CD4-positive, CD25-positive, alpha-beta regulatory T cell (primary cell): ENCODE results near the gene KSR1. TPM values are rescaled to one million over a fixed set of nuclear protein-coding genes. Genes with fewer than 3 reads are reported as not detected.

ENCODE experiments used
- ATAC-seq, 2 donors: fragments of 150-1000 bp; cut with Tn5 transposase; one replicate each; pipeline ENCODE4 v1.10.0; 2021; ENCODE audit warnings: low read depth in 2 of 2, moderate number of reproducible peaks in 2 of 2, moderate library complexity in 1 of 2
- DNase-seq, 3 donors: peaks; one replicate each; pipeline versions ENCODE4 v3.0.0 to v3.0.0-alpha.2; 2012 to 2022; ENCODE audit warnings: mixed read lengths in 1 of 3
- H3K27ac ChIP-seq: one replicate; pipeline ENCODE4 v1.7.0; 2013; ENCODE audit warnings: mild to moderate bottlenecking, low read length; ENCODE audit not compliant: insufficient read depth, poor library complexity, severe bottlenecking
- H3K27me3 ChIP-seq: one replicate; pipeline ENCODE4 v1.7.0; 2013; ENCODE audit warnings: low read length; ENCODE audit not compliant: control insufficient read depth, insufficient read depth
- H3K36me3 ChIP-seq: one replicate; pipeline ENCODE4 v1.7.0; 2013; ENCODE audit warnings: mild to moderate bottlenecking, low read length, moderate library complexity; ENCODE audit not compliant: control insufficient read depth, insufficient read depth
- H3K4me1 ChIP-seq: 2 replicates; pipeline ENCODE4 v1.7.0; 2013; ENCODE audit warnings: mild to moderate bottlenecking, low read length; ENCODE audit not compliant: insufficient read depth, control insufficient read depth, poor library complexity, severe bottlenecking
- H3K4me3 ChIP-seq: one replicate; pipeline ENCODE4 v1.7.0; 2013; ENCODE audit warnings: low read depth, mild to moderate bottlenecking, low read length, moderate library complexity
- H3K9me3 ChIP-seq, 2 experiments: 1 replicate in 1 of 2; 2 replicates in 1 of 2; pipeline ENCODE4 v1.7.0; 2013; ENCODE audit warnings: low read length in 2 of 2, mild to moderate bottlenecking in 1 of 2, moderate library complexity in 1 of 2; ENCODE audit not compliant: control insufficient read depth in 2 of 2
- H3K27ac Mint-ChIP-seq, 3 donors: one replicate each; pipeline ENCODE4 v1.8.0; 2020 to 2022; ENCODE audit warnings: mild to moderate bottlenecking in 3 of 3, mixed read lengths in 3 of 3, moderate library complexity in 2 of 3
- H3K27me3 Mint-ChIP-seq: one replicate; pipeline ENCODE4 v1.8.0; 2022; ENCODE audit warnings: mild to moderate bottlenecking, mixed read lengths
- H3K36me3 Mint-ChIP-seq: one replicate; pipeline ENCODE4 v1.8.0; 2020; ENCODE audit warnings: mixed read lengths
- H3K4me1 Mint-ChIP-seq, 4 donors: one replicate each; pipeline ENCODE4 v1.8.0; 2020 to 2022; ENCODE audit warnings: mixed read lengths in 4 of 4, mild to moderate bottlenecking in 1 of 4
- H3K4me3 Mint-ChIP-seq, 4 donors: one replicate each; pipeline ENCODE4 v1.8.0; 2020 to 2022; ENCODE audit warnings: mild to moderate bottlenecking in 4 of 4, mixed read lengths in 4 of 4, moderate library complexity in 3 of 4
- H3K9me3 Mint-ChIP-seq, 7 donors: one replicate each; pipeline ENCODE4 v1.8.0; 2020 to 2022; ENCODE audit warnings: mixed read lengths in 7 of 7, mild to moderate bottlenecking in 3 of 7, moderate library complexity in 2 of 7
- polyA plus RNA-seq, 4 donors: library from polyadenylated mRNA; unstranded; fragments of 300-500 nt; fragmentation: Illumina TruSeq; gene quantifications; one replicate each; pipeline ENCODE4 v1.2.3, GENCODE V29; 2021
- total RNA-seq: library from RNA; stranded (reverse); gene quantifications from one replicate; pipeline ENCODE4 v1.2.3, GENCODE V29; 2022

The KSR1 gene
- total and polyA plus RNA-seq, 5 donors from 2014 or later: 1.2 to 69.5 (median 1.7) TPM

DNA sequence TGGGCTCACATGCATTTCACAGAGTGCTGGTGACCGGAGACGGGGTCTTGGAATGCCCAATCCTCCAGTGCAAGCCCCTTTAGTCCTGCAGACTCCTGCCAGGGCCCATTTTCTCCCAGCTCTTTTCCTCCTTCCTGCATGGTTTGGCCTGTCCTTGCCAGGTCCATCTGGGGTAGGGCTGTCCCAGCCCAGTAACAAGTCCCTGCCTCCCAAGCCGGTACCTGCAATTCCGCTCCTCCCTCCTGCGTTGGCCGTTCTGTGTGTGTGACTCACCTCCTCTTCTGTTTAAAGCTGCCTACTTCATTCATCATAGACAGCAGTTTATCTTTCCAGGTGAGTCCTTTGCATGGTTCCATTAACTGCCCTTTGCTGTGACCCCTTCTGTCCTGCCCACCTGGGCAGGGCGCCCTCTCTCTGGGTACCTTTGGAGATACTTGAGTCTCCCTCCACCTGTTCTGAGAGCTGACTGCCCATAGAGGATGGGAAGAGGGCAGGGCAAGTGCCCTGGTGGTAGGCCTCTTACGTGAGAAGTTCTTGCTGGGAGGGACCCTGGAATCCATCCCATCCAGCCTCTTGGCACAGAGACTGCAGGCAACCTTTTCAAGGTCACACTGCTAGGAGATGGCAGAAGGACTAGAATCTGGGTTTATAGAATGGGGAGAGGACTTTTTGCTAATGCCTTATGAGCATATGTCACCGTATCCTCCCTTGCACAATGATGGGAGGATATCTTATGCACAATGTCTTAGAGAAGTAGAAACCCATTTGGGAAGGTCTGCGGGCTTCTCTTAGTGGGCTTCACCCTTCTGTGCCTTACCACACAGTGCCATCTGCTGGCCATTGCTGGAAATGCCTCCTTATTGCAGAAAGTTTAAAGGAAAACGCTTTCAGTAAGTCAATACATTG lies 145.1 kb downstream of the KSR1 start:
- H3K27ac ChIP-seq: no peak overlapping the region
- H3K36me3 Mint-ChIP-seq: peaks cover 18% of the 10 kb centered on the region
- no peak overlapping the region for H3K27ac Mint-ChIP-seq
- peaks cover 0 to 6% (median 5%) of the 10 kb centered on the region in 4 donors for H3K4me1 Mint-ChIP-seq
- no peaks in the 10 kb centered on the region for H3K4me1 ChIP-seq
- no peaks in the 10 kb centered on the region for H3K27me3 ChIP-seq
- peaks cover 20% of the 10 kb centered on the region for H3K36me3 ChIP-seq
- DNase-seq (peak; percentile 69 to 81 (median 76)), ATAC-seq (peak in 1 of 2 donors; percentile 54)
- H3K4me3 ChIP-seq: no peak overlapping the region
- no peaks in the 10 kb centered on the region for H3K9me3 Mint-ChIP-seq
- no peaks in the 10 kb centered on the region for H3K27me3 Mint-ChIP-seq
- H3K4me3 Mint-ChIP-seq: no peak overlapping the region
- H3K9me3 ChIP-seq: no peaks in the 10 kb centered on the region

DNA sequence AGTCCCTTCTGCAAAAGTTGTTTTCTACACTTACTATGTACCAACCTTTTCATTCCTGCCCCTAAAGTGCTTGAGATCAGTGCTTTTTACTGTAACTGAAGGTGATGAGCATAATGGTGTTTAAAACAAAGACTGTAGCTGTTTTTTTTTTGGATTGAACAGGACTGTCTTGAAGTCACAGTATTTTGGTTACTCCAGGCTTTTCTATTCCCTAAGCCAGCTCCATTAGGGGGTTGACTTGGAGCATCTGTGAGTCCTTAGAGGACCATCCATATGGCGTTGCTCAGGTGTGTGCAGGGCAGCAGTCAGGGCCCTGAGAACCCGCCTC lies 145.7 kb downstream of the KSR1 start:
- no peak overlapping the region for H3K27ac ChIP-seq
- Mint-ChIP-seq H3K36me3 (peaks cover 16% of the 10 kb centered on the region), H3K4me3 (no peak overlapping the region), H3K4me1 (peaks cover 0 to 6% (median 5%) of the 10 kb centered on the region in 4 donors), H3K27me3 (no peaks in the 10 kb centered on the region), H3K27ac (no peak overlapping the region), H3K9me3 (no peaks in the 10 kb centered on the region)
- H3K4me3 ChIP-seq: no peak overlapping the region
- ATAC-seq (no peak), DNase-seq (no peak)
- no peaks in the 10 kb centered on the region for H3K9me3 ChIP-seq
- H3K27me3 ChIP-seq: no peaks in the 10 kb centered on the region
- no peaks in the 10 kb centered on the region for H3K4me1 ChIP-seq
- peaks cover 19% of the 10 kb centered on the region for H3K36me3 ChIP-seq

DNA sequence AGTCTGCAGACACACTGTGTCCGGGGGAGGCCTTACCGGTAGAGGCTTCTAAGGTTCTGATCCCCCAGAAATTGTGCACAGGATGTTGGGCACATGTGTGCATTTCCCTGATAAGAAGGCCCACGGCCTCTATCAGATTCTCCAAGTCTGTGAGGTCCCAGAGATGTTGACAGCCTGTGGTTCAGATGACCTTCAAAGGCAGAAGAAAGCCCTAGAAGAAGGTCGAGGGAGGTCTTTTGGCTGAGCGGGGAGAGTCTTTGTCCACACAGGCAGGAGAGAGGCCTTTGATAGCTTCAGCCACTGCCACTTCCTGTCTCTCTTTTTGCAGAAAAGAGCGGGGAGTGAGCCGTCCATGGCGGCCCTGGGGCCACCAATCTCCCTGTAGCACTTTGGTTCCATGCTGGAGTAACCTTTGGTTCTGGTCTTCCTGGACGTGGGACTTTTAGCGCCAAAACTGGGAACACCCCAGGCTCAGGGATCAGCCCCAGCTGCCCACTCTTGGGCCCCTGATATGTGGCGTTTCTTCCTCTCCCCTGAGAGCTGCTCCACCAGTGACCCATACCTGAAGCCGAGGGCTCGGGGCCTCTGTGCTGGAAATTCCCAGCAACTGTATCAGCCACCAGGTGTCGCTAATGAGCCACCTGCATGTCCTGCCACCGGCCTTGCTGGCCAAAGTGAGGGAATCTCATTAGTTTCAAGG lies 146.6 kb downstream of the KSR1 start:
- ATAC-seq (peak in 1 of 2 donors; percentile 40), DNase-seq (peak; percentile 53 to 68 (median 60))
- Mint-ChIP-seq H3K4me3 (no peak overlapping the region), H3K27ac (peak overlapping the region in 1 of 3 donors; percentile 5), H3K4me1 (peaks cover 0 to 6% (median 5%) of the 10 kb centered on the region in 4 donors), H3K27me3 (no peaks in the 10 kb centered on the region), H3K9me3 (no peaks in the 10 kb centered on the region), H3K36me3 (peaks cover 20% of the 10 kb centered on the region)
- no peaks in the 10 kb centered on the region for H3K9me3 ChIP-seq
- H3K27me3 ChIP-seq: no peaks in the 10 kb centered on the region
- H3K4me1 ChIP-seq: no peaks in the 10 kb centered on the region
- H3K36me3 ChIP-seq: peaks cover 18% of the 10 kb centered on the region
- no peak overlapping the region for H3K4me3 ChIP-seq
- no peak overlapping the region for H3K27ac ChIP-seq

DNA sequence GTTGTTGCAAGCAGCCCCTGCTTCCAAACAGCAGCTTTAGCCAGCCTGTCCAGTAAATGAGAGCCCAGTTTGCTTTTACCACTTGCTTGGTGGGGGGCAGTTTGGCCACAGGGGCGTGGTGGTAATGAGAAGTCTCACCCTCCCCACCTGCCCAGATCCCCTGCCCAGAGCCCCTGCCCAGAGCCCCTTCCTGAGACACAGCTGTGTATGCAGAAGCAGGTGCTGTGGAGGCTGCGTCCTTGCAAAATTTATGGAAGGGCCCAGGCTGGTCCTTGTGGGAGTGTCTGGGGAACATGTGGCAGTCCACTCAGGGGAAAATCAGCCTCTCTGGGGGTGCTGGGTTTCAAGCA lies 147.1 kb downstream of the KSR1 start:
- Mint-ChIP-seq H3K4me3 (no peak overlapping the region), H3K36me3 (peaks cover 22% of the 10 kb centered on the region), H3K9me3 (no peaks in the 10 kb centered on the region), H3K27me3 (no peaks in the 10 kb centered on the region), H3K4me1 (peaks cover 0 to 6% (median 5%) of the 10 kb centered on the region in 4 donors), H3K27ac (no peak overlapping the region)
- H3K4me1 ChIP-seq: no peaks in the 10 kb centered on the region
- H3K9me3 ChIP-seq: no peaks in the 10 kb centered on the region
- H3K36me3 ChIP-seq: peaks cover 22% of the 10 kb centered on the region
- no peak overlapping the region for H3K27ac ChIP-seq
- no peak overlapping the region for H3K4me3 ChIP-seq
- H3K27me3 ChIP-seq: no peaks in the 10 kb centered on the region
- DNase-seq (no peak), ATAC-seq (no peak)

DNA sequence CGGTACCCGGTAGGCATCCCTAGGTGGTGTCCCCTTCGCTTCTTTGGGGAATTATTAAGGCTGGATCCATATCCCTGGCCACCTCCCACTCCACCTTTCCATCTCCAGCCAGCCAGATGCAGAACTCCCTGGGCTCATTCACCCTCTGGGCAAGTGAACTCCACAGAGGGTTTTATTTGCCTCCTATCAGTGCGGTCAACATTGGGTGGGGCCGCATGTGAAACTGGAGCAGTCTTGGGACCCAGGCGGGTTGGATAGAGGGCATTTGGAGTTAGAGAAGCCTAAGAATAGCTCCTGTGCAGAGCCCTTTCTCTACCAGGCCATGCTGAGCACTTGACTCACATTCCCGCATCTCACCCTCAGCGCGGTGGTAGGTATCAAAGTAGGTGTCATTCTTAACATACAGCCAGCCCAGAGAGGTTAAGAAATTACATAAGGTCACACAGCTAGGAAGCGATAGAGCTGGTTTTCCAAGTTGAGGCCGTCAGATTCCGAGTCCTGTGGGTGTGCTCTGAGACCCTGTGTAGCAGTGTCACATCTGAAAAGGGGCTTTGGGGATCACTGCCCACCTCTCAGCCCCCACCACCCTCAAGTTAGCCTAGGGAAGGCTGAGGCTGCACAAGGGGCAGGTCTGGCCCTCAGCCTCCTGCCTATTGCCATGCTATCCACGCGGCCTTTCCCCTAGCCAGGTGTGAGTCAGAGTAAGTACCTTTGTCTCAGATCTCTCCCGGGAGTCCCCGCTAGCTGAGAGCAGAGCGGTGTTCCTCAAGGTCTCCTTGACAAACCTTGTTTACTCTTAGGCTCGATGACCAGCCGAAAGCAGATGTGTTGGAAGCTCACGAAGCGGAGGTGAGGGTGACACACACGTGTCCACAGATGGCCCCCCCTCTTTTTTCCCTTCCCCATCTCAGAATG lies 147.9 kb downstream of the KSR1 start:
- no peak overlapping the region for H3K27ac Mint-ChIP-seq
- peaks cover 29% of the 10 kb centered on the region for H3K36me3 ChIP-seq
- H3K36me3 Mint-ChIP-seq: peaks cover 23% of the 10 kb centered on the region
- no peaks in the 10 kb centered on the region for H3K9me3 Mint-ChIP-seq
- no peak overlapping the region for H3K27ac ChIP-seq
- DNase-seq (no peak), ATAC-seq (no peak)
- no peaks in the 10 kb centered on the region for H3K27me3 Mint-ChIP-seq
- H3K4me1 ChIP-seq: no peaks in the 10 kb centered on the region
- no peak overlapping the region for H3K4me3 ChIP-seq
- no peaks in the 10 kb centered on the region for H3K27me3 ChIP-seq
- no peak overlapping the region for H3K4me3 Mint-ChIP-seq
- H3K4me1 Mint-ChIP-seq: peaks cover 0 to 9% (median 5%) of the 10 kb centered on the region in 4 donors
- H3K9me3 ChIP-seq: no peaks in the 10 kb centered on the region

DNA sequence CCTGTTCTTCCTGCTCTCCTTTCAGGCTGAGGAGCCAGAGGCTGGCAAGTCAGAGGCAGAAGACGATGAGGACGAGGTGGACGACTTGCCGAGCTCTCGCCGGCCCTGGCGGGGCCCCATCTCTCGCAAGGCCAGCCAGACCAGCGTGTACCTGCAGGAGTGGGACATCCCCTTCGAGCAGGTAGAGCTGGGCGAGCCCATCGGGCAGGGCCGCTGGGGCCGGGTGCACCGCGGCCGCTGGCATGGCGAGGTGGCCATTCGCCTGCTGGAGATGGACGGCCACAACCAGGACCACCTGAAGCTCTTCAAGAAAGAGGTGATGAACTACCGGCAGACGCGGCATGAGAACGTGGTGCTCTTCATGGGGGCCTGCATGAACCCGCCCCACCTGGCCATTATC lies 149.2 kb downstream of the KSR1 start:
- no peaks in the 10 kb centered on the region for H3K4me1 ChIP-seq
- no peaks in the 10 kb centered on the region for H3K9me3 Mint-ChIP-seq
- H3K36me3 ChIP-seq: peaks cover 36% of the 10 kb centered on the region
- H3K9me3 ChIP-seq: no peaks in the 10 kb centered on the region
- DNase-seq (no peak), ATAC-seq (no peak)
- H3K4me3 ChIP-seq: no peak overlapping the region
- no peaks in the 10 kb centered on the region for H3K27me3 ChIP-seq
- H3K4me3 Mint-ChIP-seq: no peak overlapping the region
- no peak overlapping the region for H3K27ac ChIP-seq
- peaks cover 0 to 9% (median 5%) of the 10 kb centered on the region in 4 donors for H3K4me1 Mint-ChIP-seq
- H3K27ac Mint-ChIP-seq: no peak overlapping the region
- no peaks in the 10 kb centered on the region for H3K27me3 Mint-ChIP-seq
- H3K36me3 Mint-ChIP-seq: peaks cover 27% of the 10 kb centered on the region

DNA sequence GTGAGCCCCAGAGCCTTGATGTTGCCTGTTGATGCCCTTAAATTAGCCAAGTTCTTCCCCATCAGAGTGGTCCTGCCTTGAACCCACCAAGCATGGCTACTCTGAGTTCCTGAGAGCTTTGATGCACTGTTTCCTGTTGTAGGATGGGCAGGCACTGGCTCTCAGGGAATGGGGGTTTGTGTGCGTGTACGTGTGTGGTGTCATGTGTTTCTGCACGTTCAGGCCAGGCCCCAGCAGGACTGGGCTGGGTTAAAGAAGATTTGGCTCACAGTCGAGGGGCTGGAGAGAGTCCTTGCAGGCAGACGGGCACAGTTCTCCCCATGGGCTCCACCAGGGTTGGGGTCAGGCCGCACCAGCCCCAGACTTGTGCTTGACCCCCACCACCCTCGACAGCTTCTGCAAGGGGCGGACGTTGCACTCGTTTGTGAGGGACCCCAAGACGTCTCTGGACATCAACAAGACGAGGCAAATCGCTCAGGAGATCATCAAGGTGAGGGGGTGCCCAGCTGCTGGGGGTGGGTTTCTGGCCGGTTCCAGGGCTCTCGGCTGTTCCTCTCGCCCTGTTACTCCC lies 151.4 kb downstream of the KSR1 start:
- peaks cover 37% of the 10 kb centered on the region for H3K36me3 ChIP-seq
- no peak overlapping the region for H3K27ac Mint-ChIP-seq
- peaks cover 26% of the 10 kb centered on the region for H3K36me3 Mint-ChIP-seq
- no peaks in the 10 kb centered on the region for H3K27me3 ChIP-seq
- no peaks in the 10 kb centered on the region for H3K27me3 Mint-ChIP-seq
- H3K4me1 Mint-ChIP-seq: peaks cover 4 to 12% (median 5%) of the 10 kb centered on the region in 4 donors
- ATAC-seq: no peak
- no peaks in the 10 kb centered on the region for H3K9me3 Mint-ChIP-seq
- no peak overlapping the region for H3K4me3 ChIP-seq
- H3K4me1 ChIP-seq: no peaks in the 10 kb centered on the region
- no peak overlapping the region for H3K27ac ChIP-seq
- no peaks in the 10 kb centered on the region for H3K9me3 ChIP-seq
- no peak overlapping the region for H3K4me3 Mint-ChIP-seq
- no peak for DNase-seq
